ENCODE results near the gene FUT7.

FUT7 gene

GRCh38 chr9:137016436-137016835 lies 15.5 kb downstream of the FUT7 start:
- H3K4me3 ChIP-seq (ENCODE audit: low read depth, low read length, poor library complexity, severe bottlenecking): no peak overlapping the region
- H3K27me3 ChIP-seq (ENCODE audit: insufficient read depth, low read length): peaks cover 3% of the 10 kb centered on the region; the same call in 1 of the 2 replicates
- H3K27ac ChIP-seq (ENCODE audit: low read depth, low read length, poor library complexity, severe bottlenecking): no peak overlapping the region
- H4K20me1 ChIP-seq (ENCODE audit: insufficient read depth, low read length): no peaks in the 10 kb centered on the region
- no peaks in the 10 kb centered on the region for H3K79me2 ChIP-seq (ENCODE audit: insufficient read depth, low read length)
- H3K9ac ChIP-seq (ENCODE audit: low read length): no peak overlapping the region
- no peaks in the 10 kb centered on the region for H3K4me1 ChIP-seq (ENCODE audit: insufficient read depth, low read length, severe bottlenecking)
- H3F3A ChIP-seq (ENCODE audit: insufficient read depth, low read length): no peaks in the 10 kb centered on the region
- H3K9me3 ChIP-seq (ENCODE audit: low read length): no peaks in the 10 kb centered on the region
- no peak overlapping the region for H3K4me2 ChIP-seq (ENCODE audit: low read length)
- no peak overlapping the region for H2AFZ ChIP-seq (ENCODE audit: low read length)
- TF ChIP-seq CTCF (IDR thresholded peaks at IDR 0.05; ENCODE audit: low read length) (no peak), EZH2 (IDR thresholded peaks at IDR 0.05; ENCODE audit: borderline replicate concordance, low read length) (no peak)
- H3K9me2 ChIP-seq (ENCODE audit: low read depth, low read length): no peaks in the 10 kb centered on the region
- H3K36me3 ChIP-seq (ENCODE audit: insufficient read depth, low read length): no peaks in the 10 kb centered on the region

- Histone ChIP-seq H4K20me1 (ENCODE audit: insufficient read depth, low read length) (no peaks in the 10 kb centered on the region), H3K9me2 (ENCODE audit: low read depth, low read length) (no peaks in the 10 kb centered on the region), H3K4me1 (ENCODE audit: insufficient read depth, low read length, severe bottlenecking) (no peaks in the 10 kb centered on the region), H2AFZ (ENCODE audit: low read length) (no peak overlapping the region), H3K4me2 (ENCODE audit: low read length) (no peak overlapping the region), H3K36me3 (ENCODE audit: insufficient read depth, low read length) (no peaks in the 10 kb centered on the region), H3K27me3 (ENCODE audit: insufficient read depth, low read length) (peaks cover 3% of the 10 kb centered on the region; the same call in 1 of the 2 replicates), H3F3A (ENCODE audit: insufficient read depth, low read length) (no peaks in the 10 kb centered on the region), H3K79me2 (ENCODE audit: insufficient read depth, low read length) (no peaks in the 10 kb centered on the region), H3K4me3 (ENCODE audit: low read depth, low read length, poor library complexity, severe bottlenecking) (no peak overlapping the region), H3K9ac (ENCODE audit: low read length) (no peak overlapping the region), H3K27ac (ENCODE audit: low read depth, low read length, poor library complexity, severe bottlenecking) (no peak overlapping the region), H3K9me3 (ENCODE audit: low read length) (no peaks in the 10 kb centered on the region)
- TF ChIP-seq CTCF (IDR thresholded peaks at IDR 0.05; ENCODE audit: low read length) (no peak), EZH2 (IDR thresholded peaks at IDR 0.05; ENCODE audit: borderline replicate concordance, low read length) (no peak)
Observed at GRCh38 chr9:137015976-137016375, 15.9 kb downstream of the FUT7 start.

GRCh38 chr9:137015540-137015930 lies 16.4 kb downstream of the FUT7 start:
- Histone ChIP-seq H2AFZ (ENCODE audit: low read length) (no peak overlapping the region), H3K4me1 (ENCODE audit: insufficient read depth, low read length, severe bottlenecking) (no peaks in the 10 kb centered on the region), H3K9me2 (ENCODE audit: low read depth, low read length) (no peaks in the 10 kb centered on the region), H3K27ac (ENCODE audit: low read depth, low read length, poor library complexity, severe bottlenecking) (no peak overlapping the region), H3K36me3 (ENCODE audit: insufficient read depth, low read length) (no peaks in the 10 kb centered on the region), H3K9ac (ENCODE audit: low read length) (no peak overlapping the region), H3K4me3 (ENCODE audit: low read depth, low read length, poor library complexity, severe bottlenecking) (no peak overlapping the region), H3K9me3 (ENCODE audit: low read length) (no peaks in the 10 kb centered on the region), H3K27me3 (ENCODE audit: insufficient read depth, low read length) (peaks cover 3% of the 10 kb centered on the region; the same call in 1 of the 2 replicates), H3K79me2 (ENCODE audit: insufficient read depth, low read length) (no peaks in the 10 kb centered on the region), H4K20me1 (ENCODE audit: insufficient read depth, low read length) (no peaks in the 10 kb centered on the region), H3K4me2 (ENCODE audit: low read length) (no peak overlapping the region), H3F3A (ENCODE audit: insufficient read depth, low read length) (no peaks in the 10 kb centered on the region)
- TF ChIP-seq CTCF (IDR thresholded peaks at IDR 0.05; ENCODE audit: low read length) (no peak), EZH2 (IDR thresholded peaks at IDR 0.05; ENCODE audit: borderline replicate concordance, low read length) (no peak)
